ENCODE measurements around the gene TTLL10.

Gene TTLL10

DNA sequence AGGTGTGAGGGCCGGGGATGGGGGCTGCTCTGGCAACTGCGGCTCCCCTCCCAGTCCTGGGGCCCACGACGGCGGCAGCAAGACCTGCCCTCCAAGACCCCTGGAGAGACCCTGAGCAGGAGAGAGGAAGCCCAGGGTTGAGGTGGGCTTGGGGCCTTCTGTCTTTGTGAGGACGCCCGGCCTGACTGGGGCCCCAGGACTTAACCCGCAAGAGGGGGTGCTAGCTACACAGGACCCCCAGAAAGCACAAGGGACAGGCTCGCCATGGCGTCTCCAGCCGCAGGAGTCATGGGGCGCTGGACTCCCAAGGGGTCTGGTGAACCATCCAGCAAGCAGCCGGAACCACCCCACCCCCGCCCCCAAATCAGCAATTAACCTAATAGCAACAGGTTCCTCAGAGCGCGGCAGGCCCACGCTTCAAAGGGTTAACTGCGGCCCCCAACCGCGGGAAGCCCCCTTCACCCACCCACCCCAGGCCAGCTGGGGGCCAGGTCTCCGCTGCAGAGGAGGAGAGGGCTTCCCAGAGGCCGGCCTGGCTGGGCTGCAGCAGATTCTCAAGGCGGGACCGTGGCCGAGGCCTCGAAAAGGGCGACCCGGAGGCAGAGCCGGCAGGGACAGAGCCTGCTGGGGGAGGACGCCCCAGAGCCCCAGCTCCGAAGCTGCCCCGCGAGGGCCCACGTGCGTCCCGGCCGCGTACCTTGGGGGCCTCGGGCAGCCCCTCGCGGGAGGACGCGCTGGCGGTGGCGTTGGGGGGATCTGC lies 72.3 kb downstream of the TTLL10 start:
- Histone ChIP-seq H3K9ac (no peak overlapping the region), H3K9me3 (replicated peaks in 1 of 11) (no peaks in the 10 kb centered on the region), H3K4me2 (peak overlapping the region in 6 of 11 experiments; percentile 5 to 37 (median 26); a peak in 8 of 22 replicates), H4K20me1 (peaks cover 39 to 83% (median 76%) of the 10 kb centered on the region in 11 experiments; a peak in 21 of 22 replicates), H3K4me3 (no peak overlapping the region), H3K27me3 (peaks cover 34 to 62% (median 46%) of the 10 kb centered on the region in 11 experiments), H3K27ac (no peak overlapping the region), H3K4me1 (peaks cover 18 to 73% (median 51%) of the 10 kb centered on the region in 10 experiments), H3K36me3 (no peaks in the 10 kb centered on the region)
- no peak for TF ChIP-seq Cebpa-rat (IDR thresholded peaks at IDR 0.05)

DNA sequence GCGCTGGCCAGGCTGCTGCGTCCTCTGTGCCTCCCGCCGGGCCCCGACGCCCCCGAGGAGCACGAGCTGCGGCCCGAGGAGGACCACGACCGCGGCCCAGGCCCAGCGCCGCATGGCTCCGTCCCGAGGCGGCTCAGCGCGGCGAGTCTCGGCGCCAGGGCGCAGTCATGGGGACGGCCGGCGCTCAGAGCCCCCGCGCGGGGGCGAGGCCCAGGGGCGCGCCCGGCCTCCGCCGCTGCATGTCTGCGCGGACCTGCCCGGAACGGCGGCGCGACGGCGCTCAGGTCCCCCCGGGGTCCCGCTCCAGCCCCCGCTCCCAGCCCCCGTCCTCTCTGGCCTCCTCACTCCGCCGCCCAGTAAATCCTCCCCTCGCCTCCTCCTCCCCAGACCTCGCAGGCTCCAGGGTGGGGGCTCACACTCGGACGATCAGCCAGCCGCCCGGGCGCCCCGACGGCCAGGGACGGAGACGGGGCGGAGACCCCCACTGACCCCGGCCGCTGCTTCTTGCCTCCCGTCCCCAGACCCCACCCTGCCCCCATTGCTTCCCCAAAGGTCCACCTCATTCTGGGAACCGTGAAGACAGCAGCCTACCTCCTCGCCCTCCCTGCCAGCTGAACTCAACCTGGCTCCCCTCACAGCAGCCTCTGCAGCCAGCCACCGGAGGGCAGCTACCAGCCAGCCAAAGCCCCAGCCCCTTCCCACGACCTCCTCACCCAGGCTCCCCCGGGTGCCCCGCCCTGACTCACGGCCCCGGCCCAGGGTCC lies 73.1 kb downstream of the TTLL10 start, which contains the start of gene C1QTNF12:
C1QTNF12 (minus strand) TSS at position 146 of the 764 bp plus-strand sequence; CDS start at position 114, 32 bp downstream.
- Histone ChIP-seq H3K9me3 (replicated peaks in 1 of 11) (no peaks in the 10 kb centered on the region), H3K27me3 (peaks cover 34 to 61% (median 46%) of the 10 kb centered on the region in 11 experiments), H4K20me1 (peaks cover 41 to 82% (median 71%) of the 10 kb centered on the region in 11 experiments; a peak in 21 of 22 replicates), H3K4me1 (peaks cover 17 to 73% (median 51%) of the 10 kb centered on the region in 10 experiments), H3K4me3 (no peak within 1 kb of the TSS), H3K4me2 (peak within 1 kb of the TSS in 6 of 11 experiments; percentile 5 to 37 (median 26); a peak in 8 of 22 replicates), H3K36me3 (peaks cover 0 to 3% (median 0%) of the 10 kb centered on the region in 11 experiments; a peak in 2 of 22 replicates), H3K27ac (no peak within 1 kb of the TSS), H3K9ac (no peak within 1 kb of the TSS)
- no peak for TF ChIP-seq Cebpa-rat (IDR thresholded peaks at IDR 0.05)

DNA sequence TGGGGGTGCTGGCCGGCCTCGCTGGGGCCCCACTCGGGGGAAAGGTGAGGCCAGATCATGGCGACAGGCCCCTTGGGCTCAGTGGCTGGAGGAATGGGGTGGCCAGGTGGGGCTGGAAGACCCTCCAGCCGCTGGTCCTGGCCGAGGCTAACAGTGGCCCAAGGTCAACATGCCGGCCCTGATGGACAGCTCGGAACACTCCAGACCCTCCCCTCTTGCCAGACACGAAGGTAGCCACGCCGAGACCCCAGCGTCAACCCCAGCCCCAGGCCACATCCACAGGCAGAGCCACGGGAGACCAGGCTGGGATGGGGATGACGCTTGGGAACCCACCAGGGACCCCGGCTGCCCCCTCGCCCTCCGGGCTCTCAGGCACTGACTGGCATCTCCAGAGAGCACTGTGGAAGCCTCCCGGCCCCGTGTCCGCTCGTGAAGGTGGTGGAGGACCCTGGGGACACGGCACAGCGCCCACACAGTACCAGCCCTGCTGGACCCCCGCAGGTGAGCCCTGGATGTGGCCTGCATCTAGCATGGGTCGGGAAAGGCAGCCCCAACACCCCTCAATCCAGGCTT lies 73.7 kb downstream of the TTLL10 start:
- peaks cover 34 to 54% (median 46%) of the 10 kb centered on the region in 11 experiments for H3K27me3 ChIP-seq
- no peak overlapping the region for H3K4me3 ChIP-seq
- peak overlapping the region in 1 of 11 experiments; percentile 2; a peak in 1 of 22 replicates for H3K4me2 ChIP-seq
- TF ChIP-seq Cebpa-rat (IDR thresholded peaks at IDR 0.05) = no peak
- no peaks in the 10 kb centered on the region for H3K9me3 ChIP-seq (replicated peaks in 1 of 11)
- H3K36me3 ChIP-seq = peaks cover 0 to 10% (median 4%) of the 10 kb centered on the region in 11 experiments; a peak in 14 of 22 replicates
- no peak overlapping the region for H3K27ac ChIP-seq
- peaks cover 17 to 73% (median 48%) of the 10 kb centered on the region in 10 experiments for H3K4me1 ChIP-seq
- no peak overlapping the region for H3K9ac ChIP-seq
- peaks cover 42 to 82% (median 67%) of the 10 kb centered on the region in 11 experiments; a peak in 21 of 22 replicates for H4K20me1 ChIP-seq
